Lung microvascular endothelial cell (primary cell): ENCODE data around the gene DACT3. TPM values are rescaled to one million over a fixed set of nuclear protein-coding genes. Genes with fewer than 3 reads are reported as not detected.

ENCODE experiments used
- DNase-seq, 2 donors: peaks; one replicate each; pipeline versions ENCODE4 v3.0.0 to v3.0.0-alpha.2; 2010; ENCODE audit warnings: low read depth in 2 of 2
- total RNA-seq: library from RNA; depleted of rRNA; stranded (reverse); fragments of >200 nt; gene quantifications from 2 replicates; pipeline ENCODE4 v1.2.1, GENCODE V29; 2014

Gene DACT3
- total RNA-seq, 1 donor from 2014 or later = 0.20 TPM

GRCh38 chr19:46670813-46671212, 9.8 kb upstream of the DACT3 start:
- peak in 1 of 2 donors; percentile 71 for DNase-seq

- no peak for DNase-seq
Observed at GRCh38 chr19:46668662-46669061, 7.7 kb upstream of the DACT3 start.

- no peak for DNase-seq
Observed at GRCh38 chr19:46665072-46665471, 4.1 kb upstream of the DACT3 start.

GRCh38 chr19:46661735-46662592, 982 bp upstream of the DACT3 start:
- DNase-seq = peak; percentile 88 to 92

GRCh38 chr19:46660551-46661019, 397 bp downstream of the DACT3 start:
- no peak for DNase-seq

- DNase-seq = no peak
Observed at GRCh38 chr19:46660008-46660517, 919 bp downstream of the DACT3 start.

GRCh38 chr19:46659151-46660007, 1.6 kb downstream of the DACT3 start:
- no peak for DNase-seq

GRCh38 chr19:46656541-46656940, 4.4 kb downstream of the DACT3 start:
- no peak for DNase-seq

GRCh38 chr19:46654621-46655152, 6.3 kb downstream of the DACT3 start:
- DNase-seq = no peak

- DNase-seq = no peak
Observed at GRCh38 chr19:46650445-46650844, 10.5 kb downstream of the DACT3 start.

GRCh38 chr19:46648961-46649960, 11.7 kb downstream of the DACT3 start:
- no peak for DNase-seq

- DNase-seq = no peak
Observed at GRCh38 chr19:46648060-46648960, 12.7 kb downstream of the DACT3 start.

GRCh38 chr19:46646402-46646801, 14.6 kb downstream of the DACT3 start:
- DNase-seq = no peak

- DNase-seq = no peak
Observed at GRCh38 chr19:46644720-46645119, 16.3 kb downstream of the DACT3 start.

GRCh38 chr19:46640656-46641055, 20.3 kb downstream of the DACT3 start:
- no peak for DNase-seq

- DNase-seq = peak in 1 of 2 donors; percentile 55
Observed at GRCh38 chr19:46639358-46640182, 21.4 kb downstream of the DACT3 start.

- no peak for DNase-seq
Observed at GRCh38 chr19:46637224-46637623, 23.8 kb downstream of the DACT3 start.

- DNase-seq = no peak
Observed at GRCh38 chr19:46635920-46636761, 24.8 kb downstream of the DACT3 start, which contains the start of gene GNG8. Gene GNG8, minus strand, starts transcription at chr19:46636202. Its CDS starts 1,520 bp downstream, at chr19:46634682.
